ENCODE measurements around the gene RPS14. TPM values are rescaled to one million over a fixed set of nuclear protein-coding genes. Genes with fewer than 3 reads are reported as not detected.

RPS14 gene
- total RNA-seq, 1 donor from 2014 or later, result 3,639 TPM

- Histone ChIP-seq H3K36me3 (no peaks in the 10 kb centered on the region), H4K20me1 (ENCODE audit: low read depth) (no peaks in the 10 kb centered on the region), H3K4me3 (no peak overlapping the region), H3K79me2 (ENCODE audit: low read depth) (no peaks in the 10 kb centered on the region), H3K9ac (no peak overlapping the region), H3K4me1 (no peaks in the 10 kb centered on the region), H3K27ac (no peak overlapping the region), H3F3A (ENCODE audit: low read depth) (no peaks in the 10 kb centered on the region), H3K27me3 (no peaks in the 10 kb centered on the region), H3K9me3 (ENCODE audit: low read depth) (no peaks in the 10 kb centered on the region), H2AFZ (replicated peaks) (no peak overlapping the region), H3K4me2 (no peak overlapping the region)
- H3K9me3 Mint-ChIP-seq, result no peaks in the 10 kb centered on the region
- H3K27me3 Mint-ChIP-seq (ENCODE audit: insufficient read depth, low read depth), result no peaks in the 10 kb centered on the region
- TF ChIP-seq CTCF (IDR thresholded peaks at IDR 0.05), result peak; percentile 12
- no peak for TF ChIP-seq EZH2 (IDR thresholded peaks at IDR 0.05)
- TF ChIP-seq EZH2phosphoT487 (IDR thresholded peaks at IDR 0.05), result no peak
- H3K27ac Mint-ChIP-seq, result peak overlapping the region; percentile 42
- no peak for DNase-seq (ENCODE audit: low spot score)
- peaks cover 27% of the 10 kb centered on the region for H3K36me3 Mint-ChIP-seq
- H3K4me1 Mint-ChIP-seq, result peaks cover 4% of the 10 kb centered on the region
- no peak overlapping the region for H3K4me3 Mint-ChIP-seq
Observed at GRCh38 chr5:150394912-150395687, 54.4 kb downstream of the RPS14 start.

DNA sequence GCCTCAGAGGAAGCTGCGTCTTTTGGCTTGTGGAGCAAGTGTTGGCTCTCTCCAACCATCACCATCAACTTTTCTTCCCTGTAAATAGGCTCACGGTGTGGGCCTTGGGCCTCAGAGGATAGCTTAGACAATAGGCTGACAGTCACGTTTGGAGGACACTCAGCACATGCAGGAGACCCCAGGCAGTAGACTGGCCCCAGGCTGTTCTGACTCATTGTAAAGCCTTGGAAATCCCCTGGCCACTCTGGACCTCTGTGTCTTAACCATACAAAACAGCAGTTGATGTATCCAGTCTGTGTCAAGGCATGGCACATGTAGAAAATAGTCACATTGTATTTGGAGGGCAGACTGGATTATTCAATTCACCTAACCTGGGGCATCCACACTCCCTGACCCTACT, 55.4 kb downstream of the RPS14 start:
- H3K36me3 Mint-ChIP-seq, result peaks cover 25% of the 10 kb centered on the region
- no peak overlapping the region for H3K4me3 Mint-ChIP-seq

DNA sequence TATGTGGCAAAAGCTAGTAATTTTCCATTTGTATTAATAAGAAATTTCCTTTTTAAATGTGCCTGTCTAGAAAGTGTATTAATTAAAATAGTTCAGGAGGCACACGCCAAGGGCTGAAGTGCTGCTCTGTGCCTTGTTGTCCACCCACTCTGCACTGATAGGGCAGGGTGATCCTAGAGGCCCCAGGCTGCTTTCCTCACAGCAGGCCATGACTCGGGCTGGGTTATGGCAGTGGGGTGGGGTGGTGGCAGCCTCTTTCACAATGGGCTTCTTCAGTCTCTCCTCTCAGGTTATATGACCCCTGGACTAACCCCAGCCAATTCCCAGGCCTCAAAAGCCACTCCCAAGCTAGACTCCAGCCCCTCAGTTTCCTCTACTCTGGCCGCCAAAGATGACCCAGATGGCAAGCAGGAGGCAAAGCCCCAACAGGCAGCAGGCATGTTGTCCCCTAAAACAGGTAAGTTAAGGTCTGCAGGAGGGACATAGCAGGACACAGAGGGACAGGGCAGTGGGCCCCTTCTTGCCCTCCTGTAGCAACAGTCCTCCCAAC, 56.4 kb downstream of the RPS14 start:
- no peaks in the 10 kb centered on the region for H3K27me3 Mint-ChIP-seq (ENCODE audit: insufficient read depth, low read depth)
- no peaks in the 10 kb centered on the region for H3K9me3 Mint-ChIP-seq
- H3K36me3 ChIP-seq, result peaks cover 4% of the 10 kb centered on the region
- H3K9ac ChIP-seq, result no peak overlapping the region
- no peaks in the 10 kb centered on the region for H3K27me3 ChIP-seq
- no peaks in the 10 kb centered on the region for H4K20me1 ChIP-seq (ENCODE audit: low read depth)
- no peaks in the 10 kb centered on the region for H3K79me2 ChIP-seq (ENCODE audit: low read depth)
- DNase-seq (ENCODE audit: low spot score), result no peak
- TF ChIP-seq CTCF (IDR thresholded peaks at IDR 0.05) (no peak), EZH2phosphoT487 (IDR thresholded peaks at IDR 0.05) (no peak), EZH2 (IDR thresholded peaks at IDR 0.05) (no peak)
- no peak overlapping the region for H3K27ac ChIP-seq
- H3K9me3 ChIP-seq (ENCODE audit: low read depth), result no peaks in the 10 kb centered on the region
- no peak overlapping the region for H3K4me2 ChIP-seq
- H3K4me3 Mint-ChIP-seq, result no peak overlapping the region
- H3K36me3 Mint-ChIP-seq, result peaks cover 26% of the 10 kb centered on the region
- H3K4me1 Mint-ChIP-seq, result peaks cover 7% of the 10 kb centered on the region
- no peak overlapping the region for H2AFZ ChIP-seq (replicated peaks)
- no peak overlapping the region for H3K4me3 ChIP-seq
- H3F3A ChIP-seq (ENCODE audit: low read depth), result no peaks in the 10 kb centered on the region
- no peak overlapping the region for H3K27ac Mint-ChIP-seq
- H3K4me1 ChIP-seq, result no peaks in the 10 kb centered on the region

More for the DNA sequence above, 55.4 kb downstream of the RPS14 start:
- peaks cover 7% of the 10 kb centered on the region for H3K4me1 Mint-ChIP-seq
- H3F3A ChIP-seq (ENCODE audit: low read depth), result no peaks in the 10 kb centered on the region
- peaks cover 2% of the 10 kb centered on the region for H3K36me3 ChIP-seq
- no peaks in the 10 kb centered on the region for H3K27me3 Mint-ChIP-seq (ENCODE audit: insufficient read depth, low read depth)
- no peak overlapping the region for H3K27ac Mint-ChIP-seq
- no peak overlapping the region for H3K9ac ChIP-seq
- H3K27ac ChIP-seq, result no peak overlapping the region
- DNase-seq (ENCODE audit: low spot score), result no peak
- no peak overlapping the region for H3K4me2 ChIP-seq
- no peaks in the 10 kb centered on the region for H4K20me1 ChIP-seq (ENCODE audit: low read depth)
- H2AFZ ChIP-seq (replicated peaks), result no peak overlapping the region
- no peaks in the 10 kb centered on the region for H3K9me3 ChIP-seq (ENCODE audit: low read depth)
- H3K9me3 Mint-ChIP-seq, result no peaks in the 10 kb centered on the region
- no peaks in the 10 kb centered on the region for H3K4me1 ChIP-seq
- no peaks in the 10 kb centered on the region for H3K79me2 ChIP-seq (ENCODE audit: low read depth)
- H3K27me3 ChIP-seq, result no peaks in the 10 kb centered on the region
- TF ChIP-seq CTCF (IDR thresholded peaks at IDR 0.05) (no peak), EZH2 (IDR thresholded peaks at IDR 0.05) (no peak), EZH2phosphoT487 (IDR thresholded peaks at IDR 0.05) (no peak)
- no peak overlapping the region for H3K4me3 ChIP-seq
